AG04449 (cell line): ENCODE measurements around the gene GRHL3.

ENCODE experiments used
- CTCF ChIA-PET: fragments of 350-600 bp; formaldehyde crosslinking; extraction: SDS; loops from one replicate; lab custom pipeline; 2021; ENCODE audit warnings: antibody characterized with exemption; lab: Yijun Ruan, JAX
- POLR2A ChIA-PET: fragments of 400-600, 350-600 bp; formaldehyde crosslinking; extraction: SDS; loops from one replicate; lab custom pipeline; 2020; ENCODE audit warnings: antibody characterized with exemption, inconsistent platforms; lab: Yijun Ruan, JAX
- DNase-seq: peaks from one replicate; pipeline ENCODE4 v3.0.0-alpha.2; 2010; ENCODE audit warnings: low read depth, low spot score
- H3K4me3 ChIP-seq: 2 replicates; pipeline ENCODE4 v1.5.1; 2011; ENCODE audit warnings: low read depth, mild to moderate bottlenecking, control low read depth, low read length
- CTCF ChIP-seq: IDR thresholded peaks from one replicate; pipeline ENCODE4 v1.5.1; 2011; ENCODE audit warnings: mild to moderate bottlenecking, moderate library complexity, low read length, control low read depth, inconsistent platforms; ENCODE audit not compliant: insufficient read depth; ENCODE audit errors: missing control alignments

The GRHL3 gene

GRCh38 chr1:24390924-24391782 is 72.0 kb downstream of the GRHL3 start:
- H3K4me3 ChIP-seq: no peak overlapping the region
- CTCF ChIA-PET: interaction anchor here (0.6 to 13.5 kb wide), 91 partner anchors 10 to 320 kb away, joined by 3 to 847 read pairs (median 5); partner anchors contain the start of genes GRHL3, IFNLR1, NIPAL3 and STPG1
- no peak for DNase-seq
- POLR2A ChIA-PET: interaction anchor here (1.2 kb wide), 1 partner anchor 189 kb away, joined by 4 read pairs; no protein-coding TSS in a partner anchor
- TF ChIP-seq CTCF: peak; percentile 95

- DNase-seq: no peak
- ChIA-PET CTCF (interaction anchor here (0.6 to 13.5 kb wide), 75 partner anchors 8 to 321 kb away, joined by 3 to 847 read pairs (median 6); partner anchors contain the start of genes GRHL3, IFNLR1, NIPAL3 and STPG1), POLR2A (interaction anchor here (1.2 kb wide), 2 partner anchors 26 to 190 kb away, joined by 3 to 4 read pairs; no protein-coding TSS in a partner anchor)
- no peak overlapping the region for H3K4me3 ChIP-seq
- TF ChIP-seq CTCF: peak; percentile 78
Observed at GRCh38 chr1:24391882-24392603, 72.9 kb downstream of the GRHL3 start.

GRCh38 chr1:24392604-24392946 is 73.4 kb downstream of the GRHL3 start:
- TF ChIP-seq CTCF: no peak
- POLR2A ChIA-PET: interaction anchor here (1.2 kb wide), 1 partner anchor 25 kb away, joined by 3 read pairs; no protein-coding TSS in a partner anchor
- H3K4me3 ChIP-seq: no peak overlapping the region
- CTCF ChIA-PET: interaction anchor here (0.8 to 13.5 kb wide), 40 partner anchors 8 to 322 kb away, joined by 3 to 847 read pairs (median 9); partner anchors contain the start of genes IFNLR1, NIPAL3 and STPG1
- no peak for DNase-seq

- POLR2A ChIA-PET: interaction anchor here (1.2 kb wide), 1 partner anchor 25 kb away, joined by 3 read pairs; no protein-coding TSS in a partner anchor
- no peak for DNase-seq
- no peak for TF ChIP-seq CTCF
Observed at GRCh38 chr1:24392982-24393650, 74.0 kb downstream of the GRHL3 start.

GRCh38 chr1:24393892-24394291 is 74.7 kb downstream of the GRHL3 start:
- no peak overlapping the region for H3K4me3 ChIP-seq
- POLR2A ChIA-PET: interaction anchor here (0.5 to 0.9 kb wide), 5 partner anchors 16 to 195 kb away, joined by 3 to 4 read pairs (median 3); no protein-coding TSS in a partner anchor
- CTCF ChIA-PET: interaction anchor here (0.5 to 13.5 kb wide), 31 partner anchors 13 to 441 kb away, joined by 3 to 847 read pairs (median 7); partner anchors contain the start of genes IFNLR1, NIPAL3 and STPG1
- no peak for TF ChIP-seq CTCF
- no peak for DNase-seq

More at GRCh38 chr1:24392982-24393650, 74.0 kb downstream of the GRHL3 start:
- no peak overlapping the region for H3K4me3 ChIP-seq
- CTCF ChIA-PET: interaction anchor here (0.5 to 13.5 kb wide), 40 partner anchors 9 to 440 kb away, joined by 3 to 847 read pairs (median 6); partner anchors contain the start of genes IFNLR1, NIPAL3 and STPG1
